ENCODE measurements around the gene FAF2.

FAF2 gene

GRCh38 chr5:176527246-176528222 is 79.3 kb downstream of the FAF2 start:
- no peaks in the 10 kb centered on the region for H3K4me1 ChIP-seq (ENCODE audit: control insufficient read depth, insufficient read depth, low read length)

GRCh38 chr5:176528301-176528700 is 80.1 kb downstream of the FAF2 start:
- Histone ChIP-seq H3K4me1 (ENCODE audit: control insufficient read depth, insufficient read depth, low read length) (no peaks in the 10 kb centered on the region), H3K27ac (ENCODE audit: low read depth, low read length) (no peak overlapping the region), H3K27me3 (ENCODE audit: control insufficient read depth, insufficient read depth, low read length) (no peaks in the 10 kb centered on the region), H3K9ac (ENCODE audit: low read length) (peak overlapping the region; percentile 24), H3K9me3 (ENCODE audit: control insufficient read depth, insufficient read depth, low read depth, low read length) (no peaks in the 10 kb centered on the region), H3K4me3 (ENCODE audit: low read depth, low read length) (no peak overlapping the region), H3K36me3 (ENCODE audit: control insufficient read depth, insufficient read depth, low read length) (peaks cover 55% of the 10 kb centered on the region)

More at GRCh38 chr5:176527246-176528222, 79.3 kb downstream of the FAF2 start:
- no peak overlapping the region for H3K4me3 ChIP-seq (ENCODE audit: low read depth, low read length)
- no peaks in the 10 kb centered on the region for H3K27me3 ChIP-seq (ENCODE audit: control insufficient read depth, insufficient read depth, low read length)
- no peak overlapping the region for H3K27ac ChIP-seq (ENCODE audit: low read depth, low read length)
- no peak overlapping the region for H3K9ac ChIP-seq (ENCODE audit: low read length)
- peaks cover 48% of the 10 kb centered on the region for H3K36me3 ChIP-seq (ENCODE audit: control insufficient read depth, insufficient read depth, low read length)
- H3K9me3 ChIP-seq (ENCODE audit: control insufficient read depth, insufficient read depth, low read depth, low read length), result no peaks in the 10 kb centered on the region

- no peaks in the 10 kb centered on the region for H3K27me3 ChIP-seq (ENCODE audit: control insufficient read depth, insufficient read depth, low read length)
- peaks cover 60% of the 10 kb centered on the region for H3K36me3 ChIP-seq (ENCODE audit: control insufficient read depth, insufficient read depth, low read length)
- H3K4me1 ChIP-seq (ENCODE audit: control insufficient read depth, insufficient read depth, low read length), result peaks cover 4% of the 10 kb centered on the region
- H3K9ac ChIP-seq (ENCODE audit: low read length), result peak overlapping the region; percentile 24
- H3K9me3 ChIP-seq (ENCODE audit: control insufficient read depth, insufficient read depth, low read depth, low read length), result no peaks in the 10 kb centered on the region
- H3K27ac ChIP-seq (ENCODE audit: low read depth, low read length), result no peak overlapping the region
- no peak overlapping the region for H3K4me3 ChIP-seq (ENCODE audit: low read depth, low read length)
Observed at GRCh38 chr5:176528761-176529115, 80.6 kb downstream of the FAF2 start.

DNA sequence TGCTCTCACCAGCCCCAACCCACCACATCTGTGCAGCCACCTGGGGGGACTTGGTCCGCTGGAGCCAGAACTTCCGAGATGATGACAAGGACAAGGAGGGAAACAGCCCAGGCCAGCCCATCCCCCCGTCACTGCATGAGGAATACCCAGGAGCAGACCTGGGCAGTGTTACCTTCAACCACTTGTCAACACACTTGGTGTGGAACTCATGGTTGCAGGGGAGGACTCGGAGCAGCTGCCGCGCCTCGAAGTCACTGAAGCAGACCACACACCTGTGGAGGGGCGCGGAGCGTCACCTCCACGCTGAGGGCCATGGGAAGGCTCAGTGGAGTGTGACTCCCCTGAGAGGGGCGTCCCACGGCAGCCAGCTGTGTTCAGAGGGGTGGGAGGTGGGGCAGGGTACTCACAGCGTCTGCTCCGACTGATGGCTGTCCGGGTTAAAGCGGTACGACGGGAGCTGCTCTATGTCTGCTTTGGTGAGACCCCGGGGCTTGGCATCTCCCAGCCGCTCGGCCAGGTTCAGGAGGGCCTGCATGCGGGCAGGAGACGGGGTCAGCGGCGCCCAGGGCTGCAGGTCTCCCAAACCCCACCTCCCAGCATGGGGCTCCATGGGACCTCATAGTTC is 81.0 kb downstream of the FAF2 start:
- H3K36me3 ChIP-seq (ENCODE audit: control insufficient read depth, insufficient read depth, low read length), result peaks cover 63% of the 10 kb centered on the region
- no peak overlapping the region for H3K9ac ChIP-seq (ENCODE audit: low read length)
- no peaks in the 10 kb centered on the region for H3K9me3 ChIP-seq (ENCODE audit: control insufficient read depth, insufficient read depth, low read depth, low read length)
- H3K4me1 ChIP-seq (ENCODE audit: control insufficient read depth, insufficient read depth, low read length), result peaks cover 8% of the 10 kb centered on the region
- no peak overlapping the region for H3K27ac ChIP-seq (ENCODE audit: low read depth, low read length)
- no peaks in the 10 kb centered on the region for H3K27me3 ChIP-seq (ENCODE audit: control insufficient read depth, insufficient read depth, low read length)
- no peak overlapping the region for H3K4me3 ChIP-seq (ENCODE audit: low read depth, low read length)

DNA sequence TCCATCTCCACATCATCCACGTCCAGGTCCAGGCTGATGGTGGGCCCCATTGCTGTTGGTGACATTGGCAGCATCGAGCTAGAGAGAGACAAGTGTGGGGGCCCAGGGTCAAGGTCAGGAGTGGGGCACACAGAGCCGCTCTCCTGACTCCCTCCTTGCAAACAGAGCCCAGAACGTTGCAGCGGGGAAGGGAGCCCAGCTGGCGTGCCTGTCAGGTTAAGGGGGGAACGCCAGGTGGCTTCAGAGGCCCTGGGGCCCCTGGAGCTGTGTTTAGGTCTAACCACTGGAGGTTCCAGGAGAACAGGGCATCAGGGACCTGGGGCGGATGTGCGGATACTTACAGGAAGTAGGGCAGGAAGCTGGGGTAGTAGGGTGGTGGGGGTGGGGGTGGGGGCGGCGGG is 81.6 kb downstream of the FAF2 start:
- Histone ChIP-seq H3K4me3 (ENCODE audit: low read depth, low read length) (no peak overlapping the region), H3K27me3 (ENCODE audit: control insufficient read depth, insufficient read depth, low read length) (no peaks in the 10 kb centered on the region), H3K27ac (ENCODE audit: low read depth, low read length) (no peak overlapping the region), H3K36me3 (ENCODE audit: control insufficient read depth, insufficient read depth, low read length) (peaks cover 68% of the 10 kb centered on the region), H3K4me1 (ENCODE audit: control insufficient read depth, insufficient read depth, low read length) (peaks cover 14% of the 10 kb centered on the region), H3K9ac (ENCODE audit: low read length) (no peak overlapping the region), H3K9me3 (ENCODE audit: control insufficient read depth, insufficient read depth, low read depth, low read length) (no peaks in the 10 kb centered on the region)

DNA sequence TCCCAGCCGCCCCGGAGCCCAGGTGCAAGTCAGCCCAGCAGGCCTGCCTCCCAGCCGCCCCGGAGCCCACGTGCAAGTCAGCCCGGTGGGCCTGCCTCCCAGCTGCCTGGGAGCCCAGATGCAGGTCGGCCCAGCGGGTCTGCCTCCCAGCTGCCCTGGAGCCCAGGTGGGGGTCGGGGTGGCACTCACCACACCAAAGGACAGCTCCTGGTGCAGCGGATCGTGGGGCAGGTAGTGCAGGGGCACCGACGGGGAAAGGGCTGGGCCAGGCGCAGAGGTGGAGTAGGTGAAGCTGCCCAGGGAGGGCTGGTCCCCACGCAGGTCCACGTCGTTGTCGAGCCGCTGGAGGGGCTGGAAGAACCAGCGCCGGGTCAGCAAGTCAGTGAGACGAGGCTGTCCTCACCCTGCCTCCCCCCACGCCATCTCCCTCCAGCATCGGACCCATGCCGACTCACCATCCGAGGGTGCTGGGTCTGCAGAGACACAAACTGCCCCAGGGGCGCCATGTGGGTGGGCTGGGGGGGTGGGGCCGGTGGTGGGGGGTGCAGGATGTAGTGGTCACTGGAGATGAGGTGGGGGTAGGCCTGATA is 82.3 kb downstream of the FAF2 start:
- no peaks in the 10 kb centered on the region for H3K27me3 ChIP-seq (ENCODE audit: control insufficient read depth, insufficient read depth, low read length)
- H3K4me1 ChIP-seq (ENCODE audit: control insufficient read depth, insufficient read depth, low read length), result peaks cover 21% of the 10 kb centered on the region
- no peak overlapping the region for H3K9ac ChIP-seq (ENCODE audit: low read length)
- no peak overlapping the region for H3K27ac ChIP-seq (ENCODE audit: low read depth, low read length)
- peaks cover 76% of the 10 kb centered on the region for H3K36me3 ChIP-seq (ENCODE audit: control insufficient read depth, insufficient read depth, low read length)
- H3K4me3 ChIP-seq (ENCODE audit: low read depth, low read length), result no peak overlapping the region
- H3K9me3 ChIP-seq (ENCODE audit: control insufficient read depth, insufficient read depth, low read depth, low read length), result no peaks in the 10 kb centered on the region

DNA sequence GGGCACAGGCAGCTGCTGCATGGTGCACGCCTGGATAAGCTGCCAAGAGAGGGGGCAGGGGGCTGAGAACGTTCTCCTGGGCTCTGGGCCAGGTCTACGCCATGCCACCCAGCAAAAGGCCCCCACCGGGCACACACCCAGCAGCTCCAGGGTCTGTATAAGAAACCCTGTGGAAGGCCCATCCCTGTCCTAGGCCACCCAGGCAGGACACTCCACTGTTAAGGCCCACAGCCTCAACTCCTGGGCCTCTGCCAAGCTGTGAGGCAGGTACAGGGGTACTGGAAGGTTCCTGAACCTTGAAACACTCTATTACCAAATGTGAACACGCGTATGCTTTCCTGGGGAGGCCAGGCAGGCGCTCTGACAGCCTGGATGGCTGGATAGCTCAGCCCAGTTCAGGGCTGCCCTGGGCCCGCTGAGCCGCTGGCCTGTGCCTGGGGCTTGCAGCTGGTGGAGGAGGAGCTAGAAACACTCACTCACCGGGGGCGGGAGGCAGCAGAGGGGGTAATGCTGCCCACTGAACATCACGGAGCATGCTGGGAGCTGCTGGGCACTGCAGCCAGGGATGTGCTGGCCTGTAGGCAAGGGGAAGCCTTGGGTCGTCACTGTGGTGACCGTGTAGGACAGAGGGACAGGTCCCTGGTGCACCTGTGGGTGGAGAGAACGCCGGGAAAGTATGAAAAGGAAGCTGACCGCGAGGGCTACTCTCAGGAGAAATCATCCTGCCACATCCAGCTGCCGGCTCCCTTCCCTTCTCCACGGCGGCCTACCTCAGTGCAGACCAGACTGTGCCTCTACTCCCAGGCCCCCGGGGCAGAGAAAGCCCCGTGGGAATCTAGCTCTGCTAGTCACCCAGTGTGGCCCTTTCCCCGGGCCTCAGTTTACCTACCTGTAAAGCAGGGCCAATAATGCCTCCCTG is 83.1 kb downstream of the FAF2 start:
- Histone ChIP-seq H3K9ac (ENCODE audit: low read length) (no peak overlapping the region), H3K27me3 (ENCODE audit: control insufficient read depth, insufficient read depth, low read length) (no peaks in the 10 kb centered on the region), H3K4me3 (ENCODE audit: low read depth, low read length) (no peak overlapping the region), H3K27ac (ENCODE audit: low read depth, low read length) (no peak overlapping the region), H3K36me3 (ENCODE audit: control insufficient read depth, insufficient read depth, low read length) (peaks cover 76% of the 10 kb centered on the region), H3K4me1 (ENCODE audit: control insufficient read depth, insufficient read depth, low read length) (peaks cover 23% of the 10 kb centered on the region), H3K9me3 (ENCODE audit: control insufficient read depth, insufficient read depth, low read depth, low read length) (no peaks in the 10 kb centered on the region)

- peaks cover 76% of the 10 kb centered on the region for H3K36me3 ChIP-seq (ENCODE audit: control insufficient read depth, insufficient read depth, low read length)
- no peaks in the 10 kb centered on the region for H3K9me3 ChIP-seq (ENCODE audit: control insufficient read depth, insufficient read depth, low read depth, low read length)
- peaks cover 23% of the 10 kb centered on the region for H3K4me1 ChIP-seq (ENCODE audit: control insufficient read depth, insufficient read depth, low read length)
- H3K27ac ChIP-seq (ENCODE audit: low read depth, low read length), result no peak overlapping the region
- H3K4me3 ChIP-seq (ENCODE audit: low read depth, low read length), result no peak overlapping the region
- H3K9ac ChIP-seq (ENCODE audit: low read length), result no peak overlapping the region
- no peaks in the 10 kb centered on the region for H3K27me3 ChIP-seq (ENCODE audit: control insufficient read depth, insufficient read depth, low read length)
Observed at GRCh38 chr5:176531902-176532493, 83.8 kb downstream of the FAF2 start.

GRCh38 chr5:176532795-176533194 is 84.6 kb downstream of the FAF2 start:
- Histone ChIP-seq H3K27ac (ENCODE audit: low read depth, low read length) (peak overlapping the region; percentile 1; the same call in 1 of the 2 replicates), H3K4me3 (ENCODE audit: low read depth, low read length) (no peak overlapping the region), H3K27me3 (ENCODE audit: control insufficient read depth, insufficient read depth, low read length) (no peaks in the 10 kb centered on the region), H3K36me3 (ENCODE audit: control insufficient read depth, insufficient read depth, low read length) (peaks cover 68% of the 10 kb centered on the region), H3K4me1 (ENCODE audit: control insufficient read depth, insufficient read depth, low read length) (peaks cover 23% of the 10 kb centered on the region), H3K9ac (ENCODE audit: low read length) (no peak overlapping the region), H3K9me3 (ENCODE audit: control insufficient read depth, insufficient read depth, low read depth, low read length) (no peaks in the 10 kb centered on the region)

DNA sequence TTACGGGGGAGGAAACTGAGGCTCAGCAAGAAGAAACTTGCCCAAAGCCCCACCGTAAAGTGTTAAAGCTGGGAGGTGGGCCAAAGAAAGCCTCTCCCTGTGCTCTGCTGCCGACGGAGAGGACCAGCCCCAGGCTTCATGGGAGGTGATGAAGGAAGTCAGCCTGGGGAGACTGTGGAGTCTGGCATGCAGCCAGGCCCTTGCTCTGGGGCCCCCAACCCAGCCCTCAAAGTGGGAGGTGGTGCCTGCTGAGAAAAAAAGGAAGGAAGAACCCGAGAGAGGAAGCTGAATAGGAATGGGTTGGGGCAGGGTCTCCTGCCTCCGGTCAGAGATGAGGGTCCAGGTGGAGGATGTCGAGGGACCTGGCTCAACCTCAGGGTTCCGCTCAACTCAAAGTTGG is 85.2 kb downstream of the FAF2 start:
- Histone ChIP-seq H3K9ac (ENCODE audit: low read length) (no peak overlapping the region), H3K4me3 (ENCODE audit: low read depth, low read length) (no peak overlapping the region), H3K4me1 (ENCODE audit: control insufficient read depth, insufficient read depth, low read length) (peaks cover 23% of the 10 kb centered on the region)

More for the DNA sequence above, 85.2 kb downstream of the FAF2 start:
- Histone ChIP-seq H3K36me3 (ENCODE audit: control insufficient read depth, insufficient read depth, low read length) (peaks cover 62% of the 10 kb centered on the region), H3K9me3 (ENCODE audit: control insufficient read depth, insufficient read depth, low read depth, low read length) (no peaks in the 10 kb centered on the region), H3K27ac (ENCODE audit: low read depth, low read length) (peak overlapping the region; percentile 1; the same call in 1 of the 2 replicates), H3K27me3 (ENCODE audit: control insufficient read depth, insufficient read depth, low read length) (no peaks in the 10 kb centered on the region)
